WTC11 (cell line): ENCODE results near the gene CLIC6. TPM values are rescaled to one million over a fixed set of nuclear protein-coding genes. Genes with fewer than 3 reads are reported as not detected.

ENCODE experiments used
- ATAC-seq: fragments of 200-7000 bp; cut with Tn5 transposase; 2 replicates; pipeline ENCODE4 v1.10.0; 2021; ENCODE audit warnings: mild to moderate bottlenecking, moderate library complexity
- CTCF ChIA-PET: fragments of 300-600 bp; sonication (Branson Sonifier 250); formaldehyde crosslinking; loops from one replicate; lab custom pipeline; 2021; ENCODE audit warnings: antibody characterized with exemption; lab: Charles Lee
- POLR2A ChIA-PET: fragments of 350-600 bp; sonication (Branson Sonifier 250); formaldehyde crosslinking; loops from one replicate; lab custom pipeline; 2021; ENCODE audit warnings: antibody characterized with exemption; lab: Charles Lee
- DNase-seq: peaks from one replicate; pipeline ENCODE4 v3.0.0; 2021; ENCODE audit warnings: low spot score
- H3K27ac Mint-ChIP-seq: 2 replicates; pipeline ENCODE4 v1.8.0; 2021; ENCODE audit warnings: mixed read lengths
- H3K27me3 Mint-ChIP-seq: 2 replicates; pipeline ENCODE4 v1.8.0; 2021; ENCODE audit warnings: low read depth, mild to moderate bottlenecking, moderate library complexity, mixed read lengths
- H3K36me3 Mint-ChIP-seq: 2 replicates; pipeline ENCODE4 v1.8.0; 2021; ENCODE audit warnings: mixed read lengths
- H3K4me1 Mint-ChIP-seq: 2 replicates; pipeline ENCODE4 v1.8.0; 2022; ENCODE audit warnings: mixed read lengths
- H3K4me3 Mint-ChIP-seq: 2 replicates; pipeline ENCODE4 v1.8.0; 2021; ENCODE audit warnings: mild to moderate bottlenecking, moderate library complexity, mixed read lengths
- H3K9me3 Mint-ChIP-seq: 2 replicates; pipeline ENCODE4 v1.8.0; 2021; ENCODE audit warnings: mixed read lengths
- CBFB ChIP-seq: sonication (generic); formaldehyde crosslinking; IDR thresholded peaks from 2 replicates; pipeline ENCODE4 v1.8.1; 2022; ENCODE audit warnings: mild to moderate bottlenecking, low read depth, missing genetic modification reagents
- ELF4 ChIP-seq: sonication (generic); formaldehyde crosslinking; IDR thresholded peaks from 2 replicates; pipeline ENCODE4 v1.8.1; 2022; ENCODE audit warnings: low read depth, mild to moderate bottlenecking, moderate library complexity, missing genetic modification reagents
- EMX1 ChIP-seq: fragments of 250-450 bp; sonication (Bioruptor Pico); IDR thresholded peaks from 2 replicates; pipeline ENCODE4 v1.8.0; 2021; ENCODE audit warnings: mild to moderate bottlenecking
- ETV6 ChIP-seq: sonication (generic); formaldehyde crosslinking; IDR thresholded peaks from 2 replicates; pipeline ENCODE4 v1.8.1; 2022; ENCODE audit warnings: mild to moderate bottlenecking, missing genetic modification reagents
- FOXK1 ChIP-seq: sonication (generic); formaldehyde crosslinking; IDR thresholded peaks from 2 replicates; pipeline ENCODE4 v1.8.0; 2022; ENCODE audit warnings: mild to moderate bottlenecking, moderate library complexity, missing genetic modification reagents
- NR2C2 ChIP-seq: sonication (generic); formaldehyde crosslinking; IDR thresholded peaks from 2 replicates; pipeline ENCODE4 v1.8.0; 2022; ENCODE audit warnings: mild to moderate bottlenecking, missing genetic modification reagents
- ZBTB21 ChIP-seq: sonication (generic); formaldehyde crosslinking; IDR thresholded peaks from 2 replicates; pipeline ENCODE4 v1.8.1; 2023; ENCODE audit warnings: mild to moderate bottlenecking, missing genetic modification reagents, borderline replicate concordance
- ZNF219 ChIP-seq: sonication (generic); formaldehyde crosslinking; IDR thresholded peaks from 2 replicates; pipeline ENCODE4 v1.8.0; 2023; ENCODE audit warnings: missing genetic modification reagents, mild to moderate bottlenecking, borderline replicate concordance
- ZNF423 ChIP-seq: fragments of 250-450 bp; sonication (Bioruptor Pico); IDR thresholded peaks from 2 replicates; pipeline ENCODE4 v2.1.2; 2022; ENCODE audit warnings: mild to moderate bottlenecking, moderate library complexity
- total RNA-seq: library from RNA; stranded (reverse); gene quantifications from 3 replicates; pipeline ENCODE4 v1.2.3, GENCODE V29; 2021
- TF ChIP-seq, protein P1 (sequence below): sonication (generic); formaldehyde crosslinking; conservative IDR thresholded peaks from 2 replicates; pipeline ENCODE4 v1.8.1; 2023; ENCODE audit warnings: mild to moderate bottlenecking, low read depth, missing genetic modification reagents, moderate library complexity
- TF ChIP-seq, protein P2 (sequence below): fragments of 250-450 bp; sonication (Bioruptor Pico); IDR thresholded peaks from 2 replicates; pipeline ENCODE4 v1.9.0; 2021; ENCODE audit warnings: mild to moderate bottlenecking
- TF ChIP-seq, protein P3 (sequence below): sonication (generic); formaldehyde crosslinking; IDR thresholded peaks from 2 replicates; pipeline ENCODE4 v1.8.1; 2023; ENCODE audit warnings: mild to moderate bottlenecking, moderate library complexity, missing genetic modification reagents
- TF ChIP-seq, protein P4 (sequence below): sonication (generic); formaldehyde crosslinking; IDR thresholded peaks from 2 replicates; pipeline ENCODE4 v1.8.1; 2023; ENCODE audit warnings: mild to moderate bottlenecking, missing genetic modification reagents, moderate library complexity
- TF ChIP-seq, protein P5 (sequence below): sonication (generic); formaldehyde crosslinking; conservative IDR thresholded peaks from 2 replicates; pipeline ENCODE4 v1.8.1; 2022; ENCODE audit warnings: mild to moderate bottlenecking, missing genetic modification reagents
- TF ChIP-seq, protein P6 (sequence below): sonication (generic); formaldehyde crosslinking; IDR thresholded peaks from 2 replicates; pipeline ENCODE4 v1.8.1; 2023; ENCODE audit warnings: mild to moderate bottlenecking, missing genetic modification reagents
- TF ChIP-seq, protein P7 (sequence below): fragments of 250-450 bp; sonication (Bioruptor Pico); IDR thresholded peaks from 2 replicates; pipeline ENCODE4 v1.9.0; 2021; ENCODE audit warnings: mild to moderate bottlenecking, borderline replicate concordance
- TF ChIP-seq, protein P8 (sequence below): sonication (generic); formaldehyde crosslinking; IDR thresholded peaks from 2 replicates; pipeline ENCODE4 v1.8.0; 2023; ENCODE audit warnings: mild to moderate bottlenecking, missing genetic modification reagents
- TF ChIP-seq, protein P9 (sequence below): fragments of 250-450 bp; sonication (Bioruptor Pico); IDR thresholded peaks from 2 replicates; pipeline ENCODE4 v2.1.2; 2022; ENCODE audit warnings: mild to moderate bottlenecking, moderate library complexity

Gene CLIC6
- total RNA-seq, 1 experiment from 2014 or later: 1.8 TPM

DNA sequence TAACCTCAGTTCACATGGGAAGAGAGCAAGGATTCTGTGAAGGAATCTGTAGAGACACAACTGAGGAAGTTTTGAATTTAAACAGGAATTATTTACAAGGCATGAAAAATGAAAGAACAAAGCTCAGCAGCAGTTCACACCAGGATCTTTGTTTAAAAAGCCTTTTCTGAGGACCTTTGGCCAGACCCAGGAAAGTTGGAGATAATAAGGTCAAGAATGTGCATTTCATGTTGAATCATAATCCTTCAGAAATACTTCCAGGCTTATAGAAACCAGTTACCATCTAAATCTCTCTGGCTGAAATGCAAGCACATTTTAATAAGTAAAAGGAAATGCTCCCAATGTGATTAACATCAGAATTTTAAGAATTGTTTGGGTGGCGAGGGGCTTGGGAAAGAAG, 2.7 kb downstream of the CLIC6 start (continued):
- TF ChIP-seq, protein P1, sequence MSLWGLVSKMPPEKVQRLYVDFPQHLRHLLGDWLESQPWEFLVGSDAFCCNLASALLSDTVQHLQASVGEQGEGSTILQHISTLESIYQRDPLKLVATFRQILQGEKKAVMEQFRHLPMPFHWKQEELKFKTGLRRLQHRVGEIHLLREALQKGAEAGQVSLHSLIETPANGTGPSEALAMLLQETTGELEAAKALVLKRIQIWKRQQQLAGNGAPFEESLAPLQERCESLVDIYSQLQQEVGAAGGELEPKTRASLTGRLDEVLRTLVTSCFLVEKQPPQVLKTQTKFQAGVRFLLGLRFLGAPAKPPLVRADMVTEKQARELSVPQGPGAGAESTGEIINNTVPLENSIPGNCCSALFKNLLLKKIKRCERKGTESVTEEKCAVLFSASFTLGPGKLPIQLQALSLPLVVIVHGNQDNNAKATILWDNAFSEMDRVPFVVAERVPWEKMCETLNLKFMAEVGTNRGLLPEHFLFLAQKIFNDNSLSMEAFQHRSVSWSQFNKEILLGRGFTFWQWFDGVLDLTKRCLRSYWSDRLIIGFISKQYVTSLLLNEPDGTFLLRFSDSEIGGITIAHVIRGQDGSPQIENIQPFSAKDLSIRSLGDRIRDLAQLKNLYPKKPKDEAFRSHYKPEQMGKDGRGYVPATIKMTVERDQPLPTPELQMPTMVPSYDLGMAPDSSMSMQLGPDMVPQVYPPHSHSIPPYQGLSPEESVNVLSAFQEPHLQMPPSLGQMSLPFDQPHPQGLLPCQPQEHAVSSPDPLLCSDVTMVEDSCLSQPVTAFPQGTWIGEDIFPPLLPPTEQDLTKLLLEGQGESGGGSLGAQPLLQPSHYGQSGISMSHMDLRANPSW (CRISPR knock-in tag): no peak
- TF ChIP-seq ZNF219 (CRISPR knock-in tag) (no peak), ELF4 (no peak), ZNF423 (CRISPR knock-in tag) (no peak), ZBTB21 (CRISPR knock-in tag) (no peak), FOXK1 (no peak), NR2C2 (no peak), EMX1 (CRISPR knock-in tag) (no peak)
- TF ChIP-seq, protein P2, sequence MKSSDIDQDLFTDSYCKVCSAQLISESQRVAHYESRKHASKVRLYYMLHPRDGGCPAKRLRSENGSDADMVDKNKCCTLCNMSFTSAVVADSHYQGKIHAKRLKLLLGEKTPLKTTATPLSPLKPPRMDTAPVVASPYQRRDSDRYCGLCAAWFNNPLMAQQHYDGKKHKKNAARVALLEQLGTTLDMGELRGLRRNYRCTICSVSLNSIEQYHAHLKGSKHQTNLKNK (CRISPR knock-in tag): no peak

DNA sequence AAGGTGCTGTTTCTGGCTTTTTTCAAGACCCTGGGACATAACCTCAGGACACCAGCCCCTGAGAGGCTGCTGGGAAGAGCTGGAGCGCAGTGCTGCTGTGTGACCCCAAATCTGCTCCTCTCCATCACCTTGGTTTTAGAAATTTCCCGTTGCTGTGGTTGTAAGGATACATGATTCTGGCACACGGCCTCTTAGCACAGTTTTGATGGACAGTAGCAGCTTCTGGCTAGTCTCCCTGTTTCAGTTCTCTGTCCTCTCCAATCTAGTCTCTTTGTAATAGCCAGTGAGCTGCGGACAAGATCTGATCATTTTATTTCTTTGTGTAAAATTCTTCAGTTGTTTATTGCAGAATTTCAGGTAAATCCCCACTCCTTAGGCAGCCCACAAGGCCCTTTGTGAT, 3.1 kb downstream of the CLIC6 start:
- ChIA-PET CTCF (interaction anchor here (1.3 kb wide), 1 partner anchor 128 kb away, joined by 3 read pairs; no protein-coding TSS in a partner anchor), POLR2A (no interaction called here)
- no peak overlapping the region for H3K4me3 Mint-ChIP-seq
- no peaks in the 10 kb centered on the region for H3K36me3 Mint-ChIP-seq
- peaks cover 63% of the 10 kb centered on the region for H3K27me3 Mint-ChIP-seq
- H3K27ac Mint-ChIP-seq: no peak overlapping the region
- DNase-seq (no peak), ATAC-seq (no peak)
- peaks cover 27% of the 10 kb centered on the region for H3K4me1 Mint-ChIP-seq
- H3K9me3 Mint-ChIP-seq: no peaks in the 10 kb centered on the region
- TF ChIP-seq, protein P3, sequence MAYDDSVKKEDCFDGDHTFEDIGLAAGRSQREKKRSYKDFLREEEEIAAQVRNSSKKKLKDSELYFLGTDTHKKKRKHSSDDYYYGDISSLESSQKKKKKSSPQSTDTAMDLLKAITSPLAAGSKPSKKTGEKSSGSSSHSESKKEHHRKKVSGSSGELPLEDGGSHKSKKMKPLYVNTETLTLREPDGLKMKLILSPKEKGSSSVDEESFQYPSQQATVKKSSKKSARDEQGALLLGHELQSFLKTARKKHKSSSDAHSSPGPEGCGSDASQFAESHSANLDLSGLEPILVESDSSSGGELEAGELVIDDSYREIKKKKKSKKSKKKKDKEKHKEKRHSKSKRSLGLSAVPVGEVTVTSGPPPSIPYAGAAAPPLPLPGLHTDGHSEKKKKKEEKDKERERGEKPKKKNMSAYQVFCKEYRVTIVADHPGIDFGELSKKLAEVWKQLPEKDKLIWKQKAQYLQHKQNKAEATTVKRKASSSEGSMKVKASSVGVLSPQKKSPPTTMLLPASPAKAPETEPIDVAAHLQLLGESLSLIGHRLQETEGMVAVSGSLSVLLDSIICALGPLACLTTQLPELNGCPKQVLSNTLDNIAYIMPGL (CRISPR knock-in tag): no peak
- TF ChIP-seq, protein P4, sequence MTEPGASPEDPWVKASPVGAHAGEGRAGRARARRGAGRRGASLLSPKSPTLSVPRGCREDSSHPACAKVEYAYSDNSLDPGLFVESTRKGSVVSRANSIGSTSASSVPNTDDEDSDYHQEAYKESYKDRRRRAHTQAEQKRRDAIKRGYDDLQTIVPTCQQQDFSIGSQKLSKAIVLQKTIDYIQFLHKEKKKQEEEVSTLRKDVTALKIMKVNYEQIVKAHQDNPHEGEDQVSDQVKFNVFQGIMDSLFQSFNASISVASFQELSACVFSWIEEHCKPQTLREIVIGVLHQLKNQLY (CRISPR knock-in tag): no peak
- no peak for TF ChIP-seq ETV6 (CRISPR knock-in tag)
- TF ChIP-seq, protein P5, sequence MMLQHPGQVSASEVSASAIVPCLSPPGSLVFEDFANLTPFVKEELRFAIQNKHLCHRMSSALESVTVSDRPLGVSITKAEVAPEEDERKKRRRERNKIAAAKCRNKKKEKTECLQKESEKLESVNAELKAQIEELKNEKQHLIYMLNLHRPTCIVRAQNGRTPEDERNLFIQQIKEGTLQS (CRISPR knock-in tag): no peak
- TF ChIP-seq, protein P6, sequence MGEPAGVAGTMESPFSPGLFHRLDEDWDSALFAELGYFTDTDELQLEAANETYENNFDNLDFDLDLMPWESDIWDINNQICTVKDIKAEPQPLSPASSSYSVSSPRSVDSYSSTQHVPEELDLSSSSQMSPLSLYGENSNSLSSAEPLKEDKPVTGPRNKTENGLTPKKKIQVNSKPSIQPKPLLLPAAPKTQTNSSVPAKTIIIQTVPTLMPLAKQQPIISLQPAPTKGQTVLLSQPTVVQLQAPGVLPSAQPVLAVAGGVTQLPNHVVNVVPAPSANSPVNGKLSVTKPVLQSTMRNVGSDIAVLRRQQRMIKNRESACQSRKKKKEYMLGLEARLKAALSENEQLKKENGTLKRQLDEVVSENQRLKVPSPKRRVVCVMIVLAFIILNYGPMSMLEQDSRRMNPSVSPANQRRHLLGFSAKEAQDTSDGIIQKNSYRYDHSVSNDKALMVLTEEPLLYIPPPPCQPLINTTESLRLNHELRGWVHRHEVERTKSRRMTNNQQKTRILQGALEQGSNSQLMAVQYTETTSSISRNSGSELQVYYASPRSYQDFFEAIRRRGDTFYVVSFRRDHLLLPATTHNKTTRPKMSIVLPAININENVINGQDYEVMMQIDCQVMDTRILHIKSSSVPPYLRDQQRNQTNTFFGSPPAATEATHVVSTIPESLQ (CRISPR knock-in tag): no peak
- TF ChIP-seq, protein P7, sequence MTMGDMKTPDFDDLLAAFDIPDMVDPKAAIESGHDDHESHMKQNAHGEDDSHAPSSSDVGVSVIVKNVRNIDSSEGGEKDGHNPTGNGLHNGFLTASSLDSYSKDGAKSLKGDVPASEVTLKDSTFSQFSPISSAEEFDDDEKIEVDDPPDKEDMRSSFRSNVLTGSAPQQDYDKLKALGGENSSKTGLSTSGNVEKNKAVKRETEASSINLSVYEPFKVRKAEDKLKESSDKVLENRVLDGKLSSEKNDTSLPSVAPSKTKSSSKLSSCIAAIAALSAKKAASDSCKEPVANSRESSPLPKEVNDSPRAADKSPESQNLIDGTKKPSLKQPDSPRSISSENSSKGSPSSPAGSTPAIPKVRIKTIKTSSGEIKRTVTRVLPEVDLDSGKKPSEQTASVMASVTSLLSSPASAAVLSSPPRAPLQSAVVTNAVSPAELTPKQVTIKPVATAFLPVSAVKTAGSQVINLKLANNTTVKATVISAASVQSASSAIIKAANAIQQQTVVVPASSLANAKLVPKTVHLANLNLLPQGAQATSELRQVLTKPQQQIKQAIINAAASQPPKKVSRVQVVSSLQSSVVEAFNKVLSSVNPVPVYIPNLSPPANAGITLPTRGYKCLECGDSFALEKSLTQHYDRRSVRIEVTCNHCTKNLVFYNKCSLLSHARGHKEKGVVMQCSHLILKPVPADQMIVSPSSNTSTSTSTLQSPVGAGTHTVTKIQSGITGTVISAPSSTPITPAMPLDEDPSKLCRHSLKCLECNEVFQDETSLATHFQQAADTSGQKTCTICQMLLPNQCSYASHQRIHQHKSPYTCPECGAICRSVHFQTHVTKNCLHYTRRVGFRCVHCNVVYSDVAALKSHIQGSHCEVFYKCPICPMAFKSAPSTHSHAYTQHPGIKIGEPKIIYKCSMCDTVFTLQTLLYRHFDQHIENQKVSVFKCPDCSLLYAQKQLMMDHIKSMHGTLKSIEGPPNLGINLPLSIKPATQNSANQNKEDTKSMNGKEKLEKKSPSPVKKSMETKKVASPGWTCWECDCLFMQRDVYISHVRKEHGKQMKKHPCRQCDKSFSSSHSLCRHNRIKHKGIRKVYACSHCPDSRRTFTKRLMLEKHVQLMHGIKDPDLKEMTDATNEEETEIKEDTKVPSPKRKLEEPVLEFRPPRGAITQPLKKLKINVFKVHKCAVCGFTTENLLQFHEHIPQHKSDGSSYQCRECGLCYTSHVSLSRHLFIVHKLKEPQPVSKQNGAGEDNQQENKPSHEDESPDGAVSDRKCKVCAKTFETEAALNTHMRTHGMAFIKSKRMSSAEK (CRISPR knock-in tag): no peak
- TF ChIP-seq, protein P8, sequence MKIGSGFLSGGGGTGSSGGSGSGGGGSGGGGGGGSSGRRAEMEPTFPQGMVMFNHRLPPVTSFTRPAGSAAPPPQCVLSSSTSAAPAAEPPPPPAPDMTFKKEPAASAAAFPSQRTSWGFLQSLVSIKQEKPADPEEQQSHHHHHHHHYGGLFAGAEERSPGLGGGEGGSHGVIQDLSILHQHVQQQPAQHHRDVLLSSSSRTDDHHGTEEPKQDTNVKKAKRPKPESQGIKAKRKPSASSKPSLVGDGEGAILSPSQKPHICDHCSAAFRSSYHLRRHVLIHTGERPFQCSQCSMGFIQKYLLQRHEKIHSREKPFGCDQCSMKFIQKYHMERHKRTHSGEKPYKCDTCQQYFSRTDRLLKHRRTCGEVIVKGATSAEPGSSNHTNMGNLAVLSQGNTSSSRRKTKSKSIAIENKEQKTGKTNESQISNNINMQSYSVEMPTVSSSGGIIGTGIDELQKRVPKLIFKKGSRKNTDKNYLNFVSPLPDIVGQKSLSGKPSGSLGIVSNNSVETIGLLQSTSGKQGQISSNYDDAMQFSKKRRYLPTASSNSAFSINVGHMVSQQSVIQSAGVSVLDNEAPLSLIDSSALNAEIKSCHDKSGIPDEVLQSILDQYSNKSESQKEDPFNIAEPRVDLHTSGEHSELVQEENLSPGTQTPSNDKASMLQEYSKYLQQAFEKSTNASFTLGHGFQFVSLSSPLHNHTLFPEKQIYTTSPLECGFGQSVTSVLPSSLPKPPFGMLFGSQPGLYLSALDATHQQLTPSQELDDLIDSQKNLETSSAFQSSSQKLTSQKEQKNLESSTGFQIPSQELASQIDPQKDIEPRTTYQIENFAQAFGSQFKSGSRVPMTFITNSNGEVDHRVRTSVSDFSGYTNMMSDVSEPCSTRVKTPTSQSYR (CRISPR knock-in tag): no peak
- no peak for TF ChIP-seq CBFB (CRISPR knock-in tag)
- TF ChIP-seq, protein P9, sequence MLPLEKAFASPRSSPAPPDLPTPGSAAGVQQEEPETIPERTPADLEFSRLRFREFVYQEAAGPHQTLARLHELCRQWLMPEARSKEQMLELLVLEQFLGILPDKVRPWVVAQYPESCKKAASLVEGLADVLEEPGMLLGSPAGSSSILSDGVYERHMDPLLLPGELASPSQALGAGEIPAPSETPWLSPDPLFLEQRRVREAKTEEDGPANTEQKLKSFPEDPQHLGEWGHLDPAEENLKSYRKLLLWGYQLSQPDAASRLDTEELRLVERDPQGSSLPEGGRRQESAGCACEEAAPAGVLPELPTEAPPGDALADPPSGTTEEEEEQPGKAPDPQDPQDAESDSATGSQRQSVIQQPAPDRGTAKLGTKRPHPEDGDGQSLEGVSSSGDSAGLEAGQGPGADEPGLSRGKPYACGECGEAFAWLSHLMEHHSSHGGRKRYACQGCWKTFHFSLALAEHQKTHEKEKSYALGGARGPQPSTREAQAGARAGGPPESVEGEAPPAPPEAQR: no peak
